WI38 (cell line): ENCODE results near the gene MPPE1.
"Not testable (repeated sequence)": the region's sequence is repeated elsewhere in the genome, so short reads cannot be mapped to it uniquely, and the experiment has no call there.

ENCODE experiments used
- H3K4me3 ChIP-seq: 2 replicates; pipeline ENCODE4 v1.5.1; 2011; ENCODE audit warnings: low read depth, mild to moderate bottlenecking, control low read depth, low read length
- CTCF ChIP-seq: IDR thresholded peaks from 2 replicates; pipeline ENCODE4 v1.5.1; 2012; ENCODE audit warnings: low read depth, mild to moderate bottlenecking, control low read depth, low read length

MPPE1 gene

GRCh38 chr18:11901826-11902438, 6.2 kb downstream of the MPPE1 start:
- no peak overlapping the region for H3K4me3 ChIP-seq
- TF ChIP-seq CTCF = no peak

- no peak for TF ChIP-seq CTCF
- H3K4me3 ChIP-seq = no peak overlapping the region
Measured at GRCh38 chr18:11899063-11899462, 9.1 kb downstream of the MPPE1 start.

GRCh38 chr18:11897781-11898180, 10.3 kb downstream of the MPPE1 start:
- H3K4me3 ChIP-seq = no peak overlapping the region
- TF ChIP-seq CTCF = no peak

GRCh38 chr18:11892438-11892837, 15.7 kb downstream of the MPPE1 start:
- H3K4me3 ChIP-seq = not testable (repeated sequence)

- no peak for TF ChIP-seq CTCF
- no peak overlapping the region for H3K4me3 ChIP-seq
Measured at GRCh38 chr18:11891737-11892136, 16.4 kb downstream of the MPPE1 start.

GRCh38 chr18:11889284-11889683, 18.8 kb downstream of the MPPE1 start:
- TF ChIP-seq CTCF = no peak
- H3K4me3 ChIP-seq = no peak overlapping the region

GRCh38 chr18:11888726-11889125, 19.4 kb downstream of the MPPE1 start:
- no peak overlapping the region for H3K4me3 ChIP-seq
- no peak for TF ChIP-seq CTCF

- H3K4me3 ChIP-seq = no peak overlapping the region
- TF ChIP-seq CTCF = no peak
Measured at GRCh38 chr18:11887328-11888128, 20.6 kb downstream of the MPPE1 start.
